SK-N-SH (cell line): ENCODE measurements around the gene C1QL2. TPM values are rescaled to one million over a fixed set of nuclear protein-coding genes. Genes with fewer than 3 reads are reported as not detected.

Experiments
- CTCF ChIA-PET: fragments of 300-600, 350-600 bp; formaldehyde crosslinking; extraction: SDS; loops from one replicate; lab custom pipeline; 2021; lab: Yijun Ruan, JAX
- POLR2A ChIA-PET: fragments of 350-600 bp; sonication (Branson Sonifier 250); formaldehyde crosslinking; extraction: SDS; loops from one replicate; lab custom pipeline; 2020; ENCODE audit warnings: antibody characterized with exemption, inconsistent platforms; lab: Yijun Ruan, JAX
- DNase-seq: peaks from one replicate; pipeline ENCODE4 v3.0.0; 2012
- H2AFZ ChIP-seq: fragments of 200-600 bp; sonication (generic); 2 replicates; pipeline ENCODE4 v1.8.1; 2016; ENCODE audit warnings: antibody characterized with exemption, mild to moderate bottlenecking, low read depth
- H3F3A ChIP-seq: fragments of 200-600 bp; sonication (generic); replicated peaks from 2 replicates; pipeline ENCODE3; 2016; ENCODE audit warnings: antibody characterized with exemption, mild to moderate bottlenecking; ENCODE audit not compliant: insufficient read depth
- H3K27ac ChIP-seq, 2 experiments: fragments of 200-500 bp in 1 of 2; fragments of 200-600 bp in 1 of 2; sonication (Bioruptor generic) in 1 of 2; sonication (generic), shearing (Covaris generic) in 1 of 2; 2 replicates each; pipeline versions ENCODE4 v1.5.1 to v1.6.1; 2014 to 2016; ENCODE audit warnings: low read depth in 2 of 2, inconsistent platforms in 1 of 2, low read length in 1 of 2, mild to moderate bottlenecking in 1 of 2, mixed read lengths in 1 of 2
- H3K27me3 ChIP-seq: fragments of 200-600 bp; sonication (generic), shearing (Covaris generic); 2 replicates; pipeline ENCODE4 v1.6.1; 2016; ENCODE audit warnings: mixed run types; ENCODE audit not compliant: insufficient read depth
- H3K36me3 ChIP-seq, 2 experiments: fragments of 200-500 bp in 1 of 2; fragments of 200-600 bp in 1 of 2; sonication (Bioruptor generic) in 1 of 2; sonication (generic) in 1 of 2; replicated peaks in 1 of 2; 2 replicates each; pipeline versions ENCODE3 to v1.5.1; 2014 to 2016; ENCODE audit warnings: low read length in 1 of 2, mild to moderate bottlenecking in 1 of 2; ENCODE audit not compliant: insufficient read depth in 2 of 2, control insufficient read depth in 1 of 2
- H3K4me1 ChIP-seq, 2 experiments: fragments of 200-500 bp in 1 of 2; fragments of 200-600 bp in 1 of 2; sonication (Bioruptor generic) in 1 of 2; sonication (generic), shearing (Covaris generic) in 1 of 2; 2 replicates each; pipeline versions ENCODE4 v1.5.1 to v1.6.1; 2014 to 2016; ENCODE audit warnings: low read depth in 1 of 2, low read length in 1 of 2, mixed run types in 1 of 2; ENCODE audit not compliant: insufficient read depth in 2 of 2, control insufficient read depth in 1 of 2
- H3K4me2 ChIP-seq: fragments of 200-600 bp; sonication (generic), shearing (Covaris generic); 2 replicates; pipeline ENCODE4 v1.6.1; 2017; ENCODE audit warnings: mixed run types
- H3K4me3 ChIP-seq, 2 experiments: fragments of 200-500 bp in 1 of 2; fragments of 200-600 bp in 1 of 2; sonication (Bioruptor generic) in 1 of 2; sonication (generic), shearing (Covaris generic) in 1 of 2; 2 replicates each; pipeline versions ENCODE4 v1.5.1 to v1.8.1; 2014 to 2016; ENCODE audit warnings: low read depth in 2 of 2, inconsistent platforms in 1 of 2, low read length in 1 of 2, mild to moderate bottlenecking in 1 of 2, mixed read lengths in 1 of 2, moderate library complexity in 1 of 2
- H3K79me2 ChIP-seq: fragments of 200-600 bp; sonication (generic); 2 replicates; pipeline ENCODE4 v1.8.1; 2017; ENCODE audit warnings: mild to moderate bottlenecking; ENCODE audit not compliant: insufficient read depth
- H3K9ac ChIP-seq: fragments of 200-600 bp; sonication (generic); 2 replicates; pipeline ENCODE4 v1.6.1; 2017; ENCODE audit warnings: mixed run types
- H3K9me2 ChIP-seq: fragments of 200-600 bp; sonication (generic); 2 replicates; pipeline ENCODE4 v1.6.1; 2017; ENCODE audit warnings: mixed run types
- H3K9me3 ChIP-seq: fragments of 200-600 bp; sonication (generic); 2 replicates; pipeline ENCODE4 v1.6.1; 2017; ENCODE audit warnings: mixed run types, mild to moderate bottlenecking, moderate library complexity
- H4K20me1 ChIP-seq: fragments of 200-600 bp; sonication (generic); 2 replicates; pipeline ENCODE4 v1.6.1; 2017; ENCODE audit warnings: mild to moderate bottlenecking, mixed run types; ENCODE audit not compliant: insufficient read depth
- CHD2 ChIP-seq: fragments of 150-350 bp; IDR thresholded peaks from 2 replicates; pipeline ENCODE4 v1.6.1; 2018; ENCODE audit warnings: low read length; ENCODE audit not compliant: partially characterized antibody
- CTCF ChIP-seq: fragments of 200-600 bp; sonication (generic); IDR thresholded peaks from 2 replicates; pipeline ENCODE4 v1.6.1; 2017; ENCODE audit warnings: antibody characterized with exemption, mild to moderate bottlenecking, moderate library complexity
- EZH2phosphoT487 ChIP-seq: fragments of 200-600 bp; sonication (generic); IDR thresholded peaks from 2 replicates; pipeline ENCODE4 v1.6.1; 2017; ENCODE audit warnings: low read depth, mixed run types, mild to moderate bottlenecking, antibody characterized with exemption, moderate library complexity, borderline replicate concordance
- FOSL2 ChIP-seq: IDR thresholded peaks from 2 replicates; pipeline ENCODE4 v1.4.0; 2012; ENCODE audit warnings: low read depth, mild to moderate bottlenecking, moderate library complexity, borderline replicate concordance
- FOXJ3 ChIP-seq: sonication (generic); formaldehyde crosslinking; IDR thresholded peaks from 2 replicates; pipeline ENCODE4 v1.5.1; 2020; ENCODE audit warnings: mild to moderate bottlenecking, missing genetic modification reagents
- JUND ChIP-seq: IDR thresholded peaks from 2 replicates; pipeline ENCODE4 v1.4.0; 2012
- MEF2A ChIP-seq: IDR thresholded peaks from 2 replicates; pipeline ENCODE4 v1.4.0; 2012; ENCODE audit warnings: low read depth, borderline replicate concordance
- MXI1 ChIP-seq: IDR thresholded peaks from 2 replicates; pipeline ENCODE4 v1.6.1; 2012; ENCODE audit warnings: mild to moderate bottlenecking, low read depth, low read length, improper control_type of control experiment
- NRF1 ChIP-seq: IDR thresholded peaks from 2 replicates; pipeline ENCODE4 v1.6.1; 2012; ENCODE audit warnings: low read depth, mild to moderate bottlenecking, low read length
- PBX3 ChIP-seq: IDR thresholded peaks from 2 replicates; pipeline ENCODE4; 2012
- RAD21 ChIP-seq: IDR thresholded peaks from 2 replicates; pipeline ENCODE4 v1.6.1; 2012; ENCODE audit warnings: mild to moderate bottlenecking, low read length
- REST ChIP-seq: IDR thresholded peaks from 2 replicates; pipeline ENCODE4 v1.6.1; 2012; ENCODE audit warnings: mild to moderate bottlenecking, low read depth, low read length, moderate library complexity
- SIN3A ChIP-seq: IDR thresholded peaks from 2 replicates; pipeline ENCODE4 v1.6.1; 2012; ENCODE audit warnings: low read depth, mild to moderate bottlenecking, low read length, moderate library complexity, borderline replicate concordance
- SMC3 ChIP-seq: IDR thresholded peaks from 2 replicates; pipeline ENCODE4 v1.6.1; 2012; ENCODE audit warnings: low read depth, low read length, improper control_type of control experiment
- TEAD4 ChIP-seq: IDR thresholded peaks from 2 replicates; pipeline ENCODE4 v1.4.0; 2012; ENCODE audit warnings: mild to moderate bottlenecking, borderline replicate concordance; ENCODE audit not compliant: insufficient read depth
- USF1 ChIP-seq: IDR thresholded peaks from 2 replicates; pipeline ENCODE4 v1.4.0; 2012; ENCODE audit warnings: low read depth, borderline replicate concordance
- USF2 ChIP-seq: fragments of 150-350 bp; IDR thresholded peaks from 2 replicates; pipeline ENCODE4 v1.6.1; 2017; ENCODE audit warnings: antibody characterized with exemption, low read length, low read depth, borderline replicate concordance
- WGBS: methylation state at CpG from one replicate; pipeline ENCODE4 v1.1.6; 2017; ENCODE audit warnings: low lambda C conversion rate; 5-methylcytosine and 5-hydroxymethylcytosine counted together
- polyA plus RNA-seq, 3 experiments: library from polyadenylated mRNA; depleted of rRNA; stranded (reverse); fragments of >200 nt; gene quantifications; 2 replicates each; pipeline ENCODE4 v1.2.3, GENCODE V29; 2012

Gene C1QL2
- polyA plus RNA-seq, 1 of the 3 experiments (the other 2 are of a cell fraction) = not detected

GRCh38 chr2:119177171-119177837, 18.8 kb upstream of the C1QL2 start:
- no peak overlapping the region for H3K27ac ChIP-seq
- H2AFZ ChIP-seq = no peak overlapping the region
- no peaks in the 10 kb centered on the region for H4K20me1 ChIP-seq
- H3K27me3 ChIP-seq = no peaks in the 10 kb centered on the region
- no peaks in the 10 kb centered on the region for H3K36me3 ChIP-seq
- peaks cover 0 to 6% of the 10 kb centered on the region in 2 experiments; a peak in 2 of 4 replicates for H3K4me1 ChIP-seq
- no peak for TF ChIP-seq JUND
- no peaks in the 10 kb centered on the region for H3F3A ChIP-seq
- ChIA-PET CTCF (no interaction called here), POLR2A (no interaction called here)
- H3K9ac ChIP-seq = no peak overlapping the region
- no peaks in the 10 kb centered on the region for H3K9me2 ChIP-seq
- H3K9me3 ChIP-seq = no peaks in the 10 kb centered on the region
- 60% methylated on average over 11 of the region's 12 CpGs for WGBS
- H3K4me2 ChIP-seq = no peak overlapping the region
- DNase-seq = no peak
- H3K4me3 ChIP-seq = no peak overlapping the region
- no peaks in the 10 kb centered on the region for H3K79me2 ChIP-seq

- TF ChIP-seq MEF2A (no peak), MXI1 (no peak), SMC3 (no peak), TEAD4 (no peak), EZH2phosphoT487 (no peak), FOXJ3 (CRISPR knock-in tag) (no peak), USF2 (no peak), USF1 (no peak), CTCF (no peak), REST (no peak), FOSL2 (no peak), RAD21 (no peak), PBX3 (no peak), NRF1 (no peak), CHD2 (no peak), SIN3A (no peak)
- DNase-seq = no peak
- H3K4me3 ChIP-seq = no peak overlapping the region
- H3K79me2 ChIP-seq = no peaks in the 10 kb centered on the region
- ChIA-PET POLR2A (no interaction called here), CTCF (interaction anchor here (1.0 to 1.5 kb wide), 5 partner anchors 10 to 149 kb away, joined by 3 to 6 read pairs (median 4); no protein-coding TSS in a partner anchor)
- no peak overlapping the region for H3K27ac ChIP-seq
- H3K9ac ChIP-seq = no peak overlapping the region
- H3K4me1 ChIP-seq = peaks cover 0 to 6% of the 10 kb centered on the region in 2 experiments; a peak in 1 of 4 replicates
- H3F3A ChIP-seq = no peaks in the 10 kb centered on the region
- no peaks in the 10 kb centered on the region for H3K9me2 ChIP-seq
- no peaks in the 10 kb centered on the region for H3K27me3 ChIP-seq
- H3K36me3 ChIP-seq = no peaks in the 10 kb centered on the region
- no peak overlapping the region for H3K4me2 ChIP-seq
- no peak overlapping the region for H2AFZ ChIP-seq
- H4K20me1 ChIP-seq = no peaks in the 10 kb centered on the region
- no peaks in the 10 kb centered on the region for H3K9me3 ChIP-seq
- 55% methylated on average over 10 of the region's 10 CpGs for WGBS
Observed at GRCh38 chr2:119175517-119175916, 17.0 kb upstream of the C1QL2 start.
